MM.1S (cell line): ENCODE results near the gene KCNIP3.

Experiments
- CTCF ChIP-seq: fragments of 300-600 bp; sonication (generic); IDR thresholded peaks from 2 replicates; pipeline ENCODE4 v1.5.1; 2016; ENCODE audit warnings: antibody characterized with exemption, low read length, mixed read lengths
- EZH2 ChIP-seq: fragments of 300-600 bp; sonication (generic); optimal IDR thresholded peaks from 2 replicates; pipeline ENCODE3; 2017; ENCODE audit warnings: low read depth, mild to moderate bottlenecking, antibody characterized with exemption, low read length, mixed read lengths
- EZH2phosphoT487 ChIP-seq: fragments of 300-600 bp; sonication (generic); IDR thresholded peaks from 2 replicates; pipeline ENCODE4 v1.6.1; 2018; ENCODE audit warnings: antibody characterized with exemption, low read length

- no peak for TF ChIP-seq CTCF
- TF ChIP-seq EZH2, result no peak
- no peak for TF ChIP-seq EZH2phosphoT487
Measured at GRCh38 chr2:95401480-95401879, 104.3 kb downstream of the KCNIP3 start.
